GM19372 (cell line): ENCODE results near the gene BCL11A.

Source experiments
- ATAC-seq: cut with Tn5 transposase; IDR thresholded peaks from one replicate; pipeline ENCODE4 v1.9.1; 2021; ENCODE audit warnings: mild to moderate bottlenecking, low read depth, moderate library complexity; ENCODE audit not compliant: unreplicated experiment

The BCL11A gene

GRCh38 chr2:60553495-60554073 is at the start of gene BCL11A:
Gene BCL11A, minus strand, starts transcription at chr2:60553654. Its CDS starts 384 bp downstream, at chr2:60553270.
- no peak for ATAC-seq

- ATAC-seq: no peak
These were observed 49.5 kb upstream of the BCL11A start for GRCh38 chr2:60602828-60603532.

- ATAC-seq: no peak
These were observed 48.9 kb upstream of the BCL11A start for GRCh38 chr2:60602388-60602787.

GRCh38 chr2:60598271-60598670 is 44.8 kb upstream of the BCL11A start:
- ATAC-seq: no peak

GRCh38 chr2:60597346-60597745 is 43.9 kb upstream of the BCL11A start:
- ATAC-seq: no peak

GRCh38 chr2:60596411-60596810 is 43.0 kb upstream of the BCL11A start:
- ATAC-seq: no peak

GRCh38 chr2:60595953-60596352 is 42.5 kb upstream of the BCL11A start:
- no peak for ATAC-seq

GRCh38 chr2:60589104-60589503 is 35.6 kb upstream of the BCL11A start:
- ATAC-seq: no peak

GRCh38 chr2:60586081-60586480 is 32.6 kb upstream of the BCL11A start:
- ATAC-seq: no peak

- ATAC-seq: no peak
These were observed 31.8 kb upstream of the BCL11A start for GRCh38 chr2:60585276-60585675.

- ATAC-seq: no peak
These were observed 30.1 kb upstream of the BCL11A start for GRCh38 chr2:60583604-60584003.

GRCh38 chr2:60581433-60582282 is 28.2 kb upstream of the BCL11A start:
- ATAC-seq: peak; percentile 96

- ATAC-seq: no peak
These were observed 24.3 kb upstream of the BCL11A start for GRCh38 chr2:60577682-60578283.

- no peak for ATAC-seq
These were observed 19.8 kb upstream of the BCL11A start for GRCh38 chr2:60573251-60573650.

- no peak for ATAC-seq
These were observed 16.8 kb upstream of the BCL11A start for GRCh38 chr2:60570251-60570650.

- no peak for ATAC-seq
These were observed 16.2 kb upstream of the BCL11A start for GRCh38 chr2:60569680-60570111.

GRCh38 chr2:60567919-60568768 is 14.7 kb upstream of the BCL11A start:
- no peak for ATAC-seq

- ATAC-seq: no peak
These were observed 13.6 kb upstream of the BCL11A start for GRCh38 chr2:60567096-60567495.

- ATAC-seq: no peak
These were observed 12.0 kb upstream of the BCL11A start for GRCh38 chr2:60565472-60565871.
